ENCODE measurements around the gene EOMES. TPM values are rescaled to one million over a fixed set of nuclear protein-coding genes. Genes with fewer than 3 reads are reported as not detected.

Gene EOMES
- total RNA-seq, 1 experiment from 2014 or later = 0.43 TPM

DNA sequence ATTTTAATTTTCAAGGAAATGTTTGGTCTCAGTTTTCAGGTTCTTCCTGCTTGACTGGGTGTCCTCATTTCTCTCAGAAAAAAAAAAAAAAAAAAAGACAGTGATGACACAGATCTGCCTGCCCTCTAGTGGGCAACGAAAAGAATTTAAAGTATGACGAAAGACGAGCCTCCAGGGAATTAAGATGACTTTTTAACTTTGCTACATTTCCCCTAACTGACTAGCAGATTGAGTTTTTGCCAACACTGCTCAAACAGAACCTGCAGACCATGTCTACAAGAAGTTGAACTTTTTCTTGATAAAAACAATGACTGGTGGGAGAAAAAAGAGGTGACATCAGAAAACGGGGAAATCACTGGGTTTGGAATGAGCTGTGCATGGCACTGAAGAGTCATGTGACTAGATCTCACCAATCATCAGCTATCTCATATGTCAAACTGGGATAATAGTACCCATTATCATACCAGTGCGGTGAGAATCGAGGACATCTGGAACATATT lies 40.8 kb downstream of the EOMES start:
- CTCF ChIA-PET = interaction anchor here (0.6 to 2.1 kb wide), 12 partner anchors 48 to 1111 kb away, joined by 3 to 9 read pairs (median 4); partner anchors contain the start of gene SLC4A7
- Mint-ChIP-seq H3K4me3 (ENCODE audit: unreplicated experiment) (peak overlapping the region; percentile 68), H3K27me3 (ENCODE audit: insufficient read depth, unreplicated experiment) (no peaks in the 10 kb centered on the region), H3K9me3 (ENCODE audit: unreplicated experiment) (no peaks in the 10 kb centered on the region), H3K27ac (ENCODE audit: unreplicated experiment) (peak overlapping the region; percentile 79), H3K36me3 (ENCODE audit: insufficient read depth, unreplicated experiment) (no peaks in the 10 kb centered on the region), H3K4me1 (ENCODE audit: low read depth, unreplicated experiment) (no peaks in the 10 kb centered on the region)
- BruUV-seq (replicated peaks) = no TSS peak
- no peaks in the 10 kb centered on the region for H3K36me3 ChIP-seq (ENCODE audit: control insufficient read depth, insufficient read depth, low read length)
- H3K4me1 ChIP-seq = peaks cover 4% of the 10 kb centered on the region
- no peak overlapping the region for H3K4me3 ChIP-seq (ENCODE audit: low read depth, low read length)
- H3K9me3 ChIP-seq = no peaks in the 10 kb centered on the region
- peak in 1 of 2 experiments; percentile 52 for DNase-seq
- peak; percentile 70 to 72 for TF ChIP-seq CTCF (IDR thresholded peaks at IDR 0.05; ENCODE audit: insufficient read depth in 1 of 2, low read depth in 1 of 2, low read length in 1 of 2, severe bottlenecking in 1 of 2, unreplicated experiment in 1 of 2)
- intact Hi-C loops (cut with micrococcal nuclease; ENCODE audit: unreplicated experiment) = loop anchor here (1.0 to 5.0 kb wide), 6 partner anchors 38 to 369 kb away; partner anchors contain the start of gene SLC4A7
- POLR2A ChIA-PET = no interaction called here
- no peaks in the 10 kb centered on the region for H3K27me3 ChIP-seq (replicated peaks; ENCODE audit: control insufficient read depth, insufficient read depth, low read length)

DNA sequence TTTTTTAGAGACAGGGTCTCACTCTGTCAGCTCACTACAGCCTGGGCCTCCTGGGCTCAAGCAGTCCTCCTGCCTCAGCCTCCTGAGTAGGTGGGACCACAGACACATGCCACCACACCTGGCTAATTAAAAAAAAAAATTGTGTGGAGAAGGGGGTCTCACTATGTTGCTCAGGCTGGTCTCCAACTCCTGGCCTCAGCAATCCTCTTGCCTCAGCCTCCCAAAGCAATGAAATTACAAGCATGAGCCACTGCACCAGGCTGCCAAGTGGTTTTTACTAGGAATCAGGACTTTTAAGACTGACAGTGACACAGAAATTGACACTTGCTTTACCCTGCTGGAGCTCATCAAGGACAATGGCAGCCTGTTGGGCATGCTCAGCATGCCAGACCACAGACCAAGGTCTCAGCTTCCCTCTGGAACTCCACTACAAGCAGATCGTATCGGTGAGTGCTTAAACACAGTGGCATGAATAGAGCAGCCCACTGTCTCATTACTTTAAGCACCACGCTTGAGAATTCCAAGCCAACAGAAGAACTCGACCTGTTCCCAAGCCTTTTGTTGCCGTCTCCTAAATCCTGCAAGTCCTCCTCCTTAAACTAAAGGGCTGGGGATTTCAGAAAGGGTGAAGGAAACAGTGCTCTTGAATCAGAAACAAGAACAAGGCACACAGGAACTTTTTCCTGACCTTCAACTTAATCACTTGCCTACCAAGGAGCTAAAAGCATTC lies 41.4 kb downstream of the EOMES start:
- H3K4me1 ChIP-seq = peaks cover 4% of the 10 kb centered on the region
- DNase-seq = no peak

More for the DNA sequence above, 41.4 kb downstream of the EOMES start:
- H3K4me3 ChIP-seq (ENCODE audit: low read depth, low read length) = no peak overlapping the region
- H3K9me3 ChIP-seq = no peaks in the 10 kb centered on the region
- TF ChIP-seq CTCF (IDR thresholded peaks at IDR 0.05; ENCODE audit: insufficient read depth in 1 of 2, low read depth in 1 of 2, low read length in 1 of 2, severe bottlenecking in 1 of 2, unreplicated experiment in 1 of 2) = no peak
- peak overlapping the region; percentile 68 for H3K4me3 Mint-ChIP-seq (ENCODE audit: unreplicated experiment)
- H3K4me1 Mint-ChIP-seq (ENCODE audit: low read depth, unreplicated experiment) = no peaks in the 10 kb centered on the region
- intact Hi-C loops (cut with micrococcal nuclease; ENCODE audit: unreplicated experiment) = loop anchor here (1.0 to 5.0 kb wide), 6 partner anchors 37 to 368 kb away; partner anchors contain the start of gene SLC4A7
- no peaks in the 10 kb centered on the region for H3K9me3 Mint-ChIP-seq (ENCODE audit: unreplicated experiment)
- H3K27me3 Mint-ChIP-seq (ENCODE audit: insufficient read depth, unreplicated experiment) = no peaks in the 10 kb centered on the region
- no peaks in the 10 kb centered on the region for H3K36me3 ChIP-seq (ENCODE audit: control insufficient read depth, insufficient read depth, low read length)
- H3K27me3 ChIP-seq (replicated peaks; ENCODE audit: control insufficient read depth, insufficient read depth, low read length) = no peaks in the 10 kb centered on the region
- no peaks in the 10 kb centered on the region for H3K36me3 Mint-ChIP-seq (ENCODE audit: insufficient read depth, unreplicated experiment)
- CTCF ChIA-PET = interaction anchor here (0.6 to 2.1 kb wide), 7 partner anchors 47 to 416 kb away, joined by 3 to 9 read pairs (median 5); no protein-coding TSS in a partner anchor
- peak overlapping the region; percentile 79 for H3K27ac Mint-ChIP-seq (ENCODE audit: unreplicated experiment)
- no TSS peak for BruUV-seq (replicated peaks)
- POLR2A ChIA-PET = no interaction called here

Data from Caco-2 (cell line).